Astrocyte (in vitro differentiated cells and primary cell): ENCODE measurements around the gene ARCN1. TPM values are rescaled to one million over a fixed set of nuclear protein-coding genes. Genes with fewer than 3 reads are reported as not detected.
"Not testable (repeated sequence)": the region's sequence is repeated elsewhere in the genome, so short reads cannot be mapped to it uniquely, and the experiment has no call there.

Experiments used
- DNase-seq: peaks from one replicate; pipeline ENCODE4 v3.0.0-alpha.2; 2010; ENCODE audit warnings: low read depth
- FAIRE-seq: peaks from 2 replicates; lab custom pipeline; 2011; peaks lifted over from hg19 to GRCh38; lab: Jason Lieb, UNC
- H2AFZ ChIP-seq: 2 replicates; pipeline ENCODE4 v1.6.0; 2012; ENCODE audit warnings: low read depth, low read length, inconsistent platforms
- H3K27ac ChIP-seq: 2 replicates; pipeline ENCODE4 v1.5.1; 2011; ENCODE audit warnings: low read depth, low read length, inconsistent platforms
- H3K27me3 ChIP-seq: 2 replicates; pipeline ENCODE4 v1.6.0; 2011; ENCODE audit warnings: low read length, inconsistent platforms; ENCODE audit not compliant: insufficient read depth
- H3K36me3 ChIP-seq: 2 replicates; pipeline ENCODE4 v1.5.1; 2011; ENCODE audit warnings: low read length, inconsistent platforms; ENCODE audit not compliant: insufficient read depth
- H3K4me1 ChIP-seq: 2 replicates; pipeline ENCODE4 v1.5.1; 2011; ENCODE audit warnings: low read length, inconsistent platforms; ENCODE audit not compliant: insufficient read depth
- H3K4me2 ChIP-seq: 2 replicates; pipeline ENCODE4 v1.6.0; 2012; ENCODE audit warnings: low read length, inconsistent platforms
- H3K4me3 ChIP-seq: 2 replicates; pipeline ENCODE4 v1.5.1; 2011; ENCODE audit warnings: low read depth, mild to moderate bottlenecking, low read length, inconsistent platforms; ENCODE audit not compliant: insufficient read depth
- H3K79me2 ChIP-seq: 2 replicates; pipeline ENCODE4 v1.6.0; 2012; ENCODE audit warnings: mild to moderate bottlenecking, low read length, inconsistent platforms; ENCODE audit not compliant: insufficient read depth
- H3K9ac ChIP-seq: 2 replicates; pipeline ENCODE4 v1.6.0; 2012; ENCODE audit warnings: mild to moderate bottlenecking, low read length, inconsistent platforms
- H3K9me3 ChIP-seq: 2 replicates; pipeline ENCODE4 v1.5.1; 2012; ENCODE audit warnings: low read depth, mild to moderate bottlenecking, low read length, inconsistent platforms; ENCODE audit not compliant: insufficient read depth
- H4K20me1 ChIP-seq: 2 replicates; pipeline ENCODE4 v1.6.0; 2012; ENCODE audit warnings: low read length, inconsistent platforms; ENCODE audit not compliant: insufficient read depth
- H3K27ac Mint-ChIP-seq: one replicate; pipeline ENCODE4 v1.8.0; 2021; ENCODE audit warnings: mild to moderate bottlenecking, mixed read lengths; ENCODE audit not compliant: unreplicated experiment
- H3K27me3 Mint-ChIP-seq: one replicate; pipeline ENCODE4 v1.8.0; 2021; ENCODE audit warnings: low read depth, mixed read lengths; ENCODE audit not compliant: unreplicated experiment
- H3K36me3 Mint-ChIP-seq: one replicate; pipeline ENCODE4 v1.8.0; 2021; ENCODE audit warnings: low read depth, mixed read lengths; ENCODE audit not compliant: unreplicated experiment
- H3K4me1 Mint-ChIP-seq: one replicate; pipeline ENCODE4 v1.8.0; 2021; ENCODE audit warnings: low read depth, mixed read lengths; ENCODE audit not compliant: unreplicated experiment
- H3K4me3 Mint-ChIP-seq: one replicate; pipeline ENCODE4 v1.8.0; 2021; ENCODE audit warnings: mild to moderate bottlenecking, moderate library complexity, mixed read lengths; ENCODE audit not compliant: unreplicated experiment
- H3K9me3 Mint-ChIP-seq: one replicate; pipeline ENCODE4 v1.8.0; 2021; ENCODE audit warnings: mild to moderate bottlenecking, mixed read lengths; ENCODE audit not compliant: unreplicated experiment
- EZH2 ChIP-seq: IDR thresholded peaks from 2 replicates; pipeline ENCODE4 v1.6.1; 2012; ENCODE audit warnings: mild to moderate bottlenecking, low read length, inconsistent platforms; ENCODE audit not compliant: insufficient read depth
- total RNA-seq: library from RNA; stranded (reverse); gene quantifications from 2 replicates; pipeline ENCODE4 v1.2.1, GENCODE V29; 2021
- TF ChIP-seq, protein P1 (sequence below): IDR thresholded peaks from 2 replicates; pipeline ENCODE4 v1.5.1; 2011; ENCODE audit warnings: low read depth, mild to moderate bottlenecking, inconsistent platforms, low read length, moderate library complexity; ENCODE audit not compliant: insufficient read depth

ARCN1 gene
- total RNA-seq, 1 donor from 2014 or later: 255 TPM

DNA sequence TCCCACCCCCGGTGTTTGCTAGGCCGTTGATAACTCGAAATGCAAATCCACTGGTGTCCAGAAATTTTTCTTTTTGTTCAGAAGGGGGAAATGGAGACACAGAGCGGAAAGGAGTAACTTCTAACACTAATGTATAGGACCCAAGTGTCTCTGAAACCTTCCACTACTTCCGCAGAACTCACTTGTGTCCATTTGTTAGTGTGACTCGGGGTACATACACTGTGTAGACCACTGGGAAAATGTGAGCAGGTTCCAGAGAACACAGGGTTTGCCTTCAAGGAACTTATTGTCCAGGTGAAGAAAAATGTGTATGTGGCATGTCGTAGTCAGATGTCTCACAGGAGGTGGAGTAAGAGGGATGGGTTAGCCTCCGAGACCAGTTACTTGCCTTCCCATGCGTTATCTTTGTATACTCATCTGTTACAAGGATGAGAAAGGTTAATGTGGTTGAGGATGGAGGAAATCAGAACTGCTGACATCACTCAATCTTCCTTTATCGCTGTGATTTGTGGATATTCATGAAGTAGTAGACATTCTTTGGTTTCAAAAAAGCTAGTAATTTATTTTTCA, 857 bp downstream of the ARCN1 start:
- H3K4me3 ChIP-seq: peak overlapping the region; percentile 93
- H3K9me3 Mint-ChIP-seq: no peaks in the 10 kb centered on the region
- peaks cover 51% of the 10 kb centered on the region for H4K20me1 ChIP-seq
- H3K4me1 ChIP-seq: peaks cover 12% of the 10 kb centered on the region
- H3K27me3 Mint-ChIP-seq: no peaks in the 10 kb centered on the region
- H3K27ac Mint-ChIP-seq: peak overlapping the region; percentile 99
- H3K27ac ChIP-seq: peak overlapping the region; percentile 100
- peaks cover 13% of the 10 kb centered on the region for H3K4me1 Mint-ChIP-seq
- TF ChIP-seq, protein P1, sequence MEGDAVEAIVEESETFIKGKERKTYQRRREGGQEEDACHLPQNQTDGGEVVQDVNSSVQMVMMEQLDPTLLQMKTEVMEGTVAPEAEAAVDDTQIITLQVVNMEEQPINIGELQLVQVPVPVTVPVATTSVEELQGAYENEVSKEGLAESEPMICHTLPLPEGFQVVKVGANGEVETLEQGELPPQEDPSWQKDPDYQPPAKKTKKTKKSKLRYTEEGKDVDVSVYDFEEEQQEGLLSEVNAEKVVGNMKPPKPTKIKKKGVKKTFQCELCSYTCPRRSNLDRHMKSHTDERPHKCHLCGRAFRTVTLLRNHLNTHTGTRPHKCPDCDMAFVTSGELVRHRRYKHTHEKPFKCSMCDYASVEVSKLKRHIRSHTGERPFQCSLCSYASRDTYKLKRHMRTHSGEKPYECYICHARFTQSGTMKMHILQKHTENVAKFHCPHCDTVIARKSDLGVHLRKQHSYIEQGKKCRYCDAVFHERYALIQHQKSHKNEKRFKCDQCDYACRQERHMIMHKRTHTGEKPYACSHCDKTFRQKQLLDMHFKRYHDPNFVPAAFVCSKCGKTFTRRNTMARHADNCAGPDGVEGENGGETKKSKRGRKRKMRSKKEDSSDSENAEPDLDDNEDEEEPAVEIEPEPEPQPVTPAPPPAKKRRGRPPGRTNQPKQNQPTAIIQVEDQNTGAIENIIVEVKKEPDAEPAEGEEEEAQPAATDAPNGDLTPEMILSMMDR: no peak
- TF ChIP-seq EZH2: no peak
- peak overlapping the region; percentile 94 for H3K4me2 ChIP-seq
- no peak overlapping the region for H2AFZ ChIP-seq
- no peaks in the 10 kb centered on the region for H3K9me3 ChIP-seq
- H3K36me3 Mint-ChIP-seq: no peaks in the 10 kb centered on the region
- DNase-seq (peak; percentile 49), FAIRE-seq (no peak)
- H3K36me3 ChIP-seq: peaks cover 3% of the 10 kb centered on the region
- H3K79me2 ChIP-seq: peaks cover 67% of the 10 kb centered on the region
- peak overlapping the region; percentile 96 for H3K4me3 Mint-ChIP-seq
- peak overlapping the region; percentile 100 for H3K9ac ChIP-seq
- no peaks in the 10 kb centered on the region for H3K27me3 ChIP-seq

- H3K27me3 Mint-ChIP-seq: no peaks in the 10 kb centered on the region
- H3K36me3 Mint-ChIP-seq: no peaks in the 10 kb centered on the region
- peaks cover 13% of the 10 kb centered on the region for H3K4me1 Mint-ChIP-seq
- peak overlapping the region; percentile 94 for H3K4me2 ChIP-seq
- H3K27ac ChIP-seq: no peak overlapping the region
- FAIRE-seq (no peak), DNase-seq (no peak)
- H3K27me3 ChIP-seq: no peaks in the 10 kb centered on the region
- TF ChIP-seq EZH2: no peak
- TF ChIP-seq, protein P1: no peak
- H3K79me2 ChIP-seq: peaks cover 83% of the 10 kb centered on the region
- no peak overlapping the region for H3K9ac ChIP-seq
- no peaks in the 10 kb centered on the region for H3K9me3 ChIP-seq
- no peak overlapping the region for H2AFZ ChIP-seq
- peaks cover 65% of the 10 kb centered on the region for H4K20me1 ChIP-seq
- peak overlapping the region; percentile 93 for H3K4me3 ChIP-seq
- peak overlapping the region; percentile 82 for H3K4me3 Mint-ChIP-seq
- peaks cover 3% of the 10 kb centered on the region for H3K36me3 ChIP-seq
- H3K9me3 Mint-ChIP-seq: no peaks in the 10 kb centered on the region
- peak overlapping the region; percentile 63 for H3K27ac Mint-ChIP-seq
- peaks cover 12% of the 10 kb centered on the region for H3K4me1 ChIP-seq
Measured at GRCh38 chr11:118574636-118575035, 2.4 kb downstream of the ARCN1 start.

- H3K27me3 ChIP-seq: not testable (repeated sequence)
Measured at GRCh38 chr11:118577995-118578394, 5.8 kb downstream of the ARCN1 start.

More at GRCh38 chr11:118577995-118578394, 5.8 kb downstream of the ARCN1 start:
- peaks cover 13% of the 10 kb centered on the region for H3K4me1 Mint-ChIP-seq
- Histone ChIP-seq H4K20me1 (peaks cover 96% of the 10 kb centered on the region), H3K4me1 (peaks cover 12% of the 10 kb centered on the region), H3K79me2 (peaks cover 100% of the 10 kb centered on the region), H3K36me3 (peaks cover 16% of the 10 kb centered on the region)
- H3K9me3 ChIP-seq, H3K4me2 ChIP-seq, H3K36me3 Mint-ChIP-seq, H3K27me3 Mint-ChIP-seq, H3K4me3 ChIP-seq, H3K9me3 Mint-ChIP-seq, FAIRE-seq, DNase-seq, H2AFZ ChIP-seq, H3K27ac Mint-ChIP-seq, H3K4me3 Mint-ChIP-seq, H3K9ac ChIP-seq, H3K27ac ChIP-seq: not testable (repeated sequence)
